Immature natural killer cell (primary cell): Measurements from ENCODE around the gene KCNK1. TPM values are rescaled to one million over a fixed set of nuclear protein-coding genes. Genes with fewer than 3 reads are reported as not detected.
"Not testable (repeated sequence)": the region's sequence is repeated elsewhere in the genome, so short reads cannot be mapped to it uniquely, and the experiment has no call there.

Source experiments
- DNase-seq, 3 donors: peaks; one replicate each; pipeline ENCODE4 v3.0.0; 2022; ENCODE audit warnings: mixed read lengths in 1 of 3
- H3K27ac Mint-ChIP-seq, 6 donors: one replicate each; pipeline ENCODE4 v1.8.0; 2020; ENCODE audit warnings: mixed read lengths in 6 of 6, mild to moderate bottlenecking in 5 of 6, inconsistent platforms in 4 of 6, moderate library complexity in 3 of 6
- H3K27me3 Mint-ChIP-seq, 3 donors: one replicate each; pipeline ENCODE4 v1.8.0; 2020 to 2021; ENCODE audit warnings: low read depth in 3 of 3, mild to moderate bottlenecking in 3 of 3, mixed read lengths in 3 of 3, moderate library complexity in 3 of 3, inconsistent platforms in 1 of 3
- H3K36me3 Mint-ChIP-seq, 3 donors: one replicate each; pipeline ENCODE4 v1.8.0; 2020; ENCODE audit warnings: mixed read lengths in 3 of 3, inconsistent platforms in 2 of 3, mild to moderate bottlenecking in 2 of 3
- H3K4me1 Mint-ChIP-seq, 2 donors: one replicate each; pipeline ENCODE4 v1.8.0; 2020; ENCODE audit warnings: inconsistent platforms in 2 of 2, mild to moderate bottlenecking in 2 of 2, mixed read lengths in 2 of 2, moderate library complexity in 1 of 2
- H3K4me3 Mint-ChIP-seq, 5 donors: one replicate each; pipeline ENCODE4 v1.8.0; 2020; ENCODE audit warnings: mild to moderate bottlenecking in 5 of 5, mixed read lengths in 5 of 5, inconsistent platforms in 3 of 5, moderate library complexity in 3 of 5
- H3K9me3 Mint-ChIP-seq, 6 donors: one replicate each; pipeline ENCODE4 v1.8.0; 2020; ENCODE audit warnings: mild to moderate bottlenecking in 6 of 6, mixed read lengths in 6 of 6, inconsistent platforms in 4 of 6, moderate library complexity in 3 of 6
- polyA plus RNA-seq, 3 donors: library from polyadenylated mRNA; unstranded; fragments of 300-500 nt; fragmentation: Illumina TruSeq; gene quantifications; one replicate each; pipeline ENCODE4 v1.2.3, GENCODE V29; 2021

KCNK1 gene
- polyA plus RNA-seq, 3 donors from 2014 or later: not detected

DNA sequence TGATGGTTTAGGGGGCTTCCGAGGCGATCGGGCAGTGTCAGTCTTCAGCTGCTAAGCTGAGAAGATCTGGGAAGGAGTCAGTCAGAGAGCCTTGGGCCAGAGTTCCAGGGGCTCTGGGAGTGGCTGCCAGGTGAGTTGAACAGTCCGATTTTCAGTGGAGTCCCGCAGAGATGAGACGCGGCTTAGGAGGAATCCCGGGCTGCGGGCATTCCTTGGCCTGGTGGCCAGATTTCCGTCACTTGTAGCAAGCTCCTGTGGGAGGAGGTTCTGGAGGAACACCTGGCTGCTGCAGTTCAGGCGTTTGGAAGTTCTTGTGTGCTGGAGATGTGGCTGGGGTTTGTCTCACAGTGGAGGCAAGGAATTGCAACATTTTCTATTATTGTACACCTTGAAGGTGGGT lies 72.7 kb downstream of the KCNK1 start:
- not testable (repeated sequence) for H3K36me3 Mint-ChIP-seq, H3K27me3 Mint-ChIP-seq, DNase-seq, H3K27ac Mint-ChIP-seq, H3K9me3 Mint-ChIP-seq, H3K4me1 Mint-ChIP-seq, H3K4me3 Mint-ChIP-seq

DNA sequence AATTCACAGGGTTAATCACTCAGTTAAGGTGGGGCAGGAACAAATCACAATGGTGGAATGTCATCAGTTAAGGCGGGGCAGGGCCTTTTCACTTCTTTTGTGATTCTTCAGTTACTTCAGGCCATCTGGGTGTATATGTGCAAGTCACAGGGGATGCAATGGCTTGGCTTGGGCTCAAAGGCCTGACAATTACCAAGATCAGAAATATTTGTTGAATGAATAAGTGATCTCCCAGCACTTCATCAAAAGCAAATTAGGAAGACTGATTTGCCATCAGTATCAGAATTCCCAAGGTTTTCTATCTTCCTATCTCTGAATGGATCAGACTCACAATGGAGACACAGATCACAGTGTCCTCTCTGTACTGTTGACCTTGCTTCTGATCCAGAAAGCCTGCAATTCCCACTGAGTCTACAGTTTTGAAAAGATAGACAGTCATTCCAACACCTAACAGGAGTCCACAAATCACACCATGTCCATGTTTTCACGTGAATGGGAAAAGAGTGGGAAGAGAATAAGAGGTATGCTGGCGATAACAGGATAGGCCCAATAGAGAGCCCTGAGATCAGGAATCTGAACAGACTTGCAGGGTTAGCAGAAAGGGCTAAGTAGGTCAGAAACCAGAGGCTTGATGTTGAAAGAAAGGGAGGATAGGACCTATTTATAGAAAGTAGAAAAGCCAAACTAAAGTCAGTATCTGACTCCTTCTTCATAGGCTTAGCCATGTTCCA lies 75.3 kb downstream of the KCNK1 start:
- DNase-seq: no peak
- H3K27me3 Mint-ChIP-seq: peaks cover 3 to 10% (median 4%) of the 10 kb centered on the region in 3 donors

DNA sequence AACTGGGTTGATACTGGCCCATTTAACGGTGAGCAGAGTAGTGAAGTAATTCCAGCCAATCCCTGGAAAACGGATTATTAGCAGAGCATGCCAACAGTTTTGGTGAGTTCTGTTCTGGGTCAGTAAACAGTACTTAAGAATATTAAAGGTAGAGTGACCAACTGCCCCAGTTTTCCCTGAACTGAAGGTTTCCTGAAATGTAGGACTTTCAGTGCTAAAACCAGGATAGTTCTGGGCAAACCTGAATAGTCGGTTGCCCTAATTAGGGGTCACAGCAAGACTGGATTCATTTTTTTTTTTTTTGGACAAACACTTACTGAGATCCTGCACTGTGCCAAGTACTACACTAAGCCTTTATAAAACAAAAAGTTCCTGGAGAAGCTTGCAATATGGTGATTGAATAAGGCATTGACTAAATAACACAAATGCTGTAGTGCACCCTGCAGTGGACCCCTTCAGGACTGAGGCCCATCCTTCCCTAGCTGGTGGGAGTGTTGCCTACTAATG lies 75.9 kb downstream of the KCNK1 start:
- Mint-ChIP-seq H3K4me1 (no peaks in the 10 kb centered on the region), H3K36me3 (no peaks in the 10 kb centered on the region), H3K9me3 (peaks cover 0 to 3% (median 0%) of the 10 kb centered on the region in 6 donors), H3K4me3 (no peak overlapping the region), H3K27ac (no peak overlapping the region), H3K27me3 (peaks cover 3 to 10% (median 4%) of the 10 kb centered on the region in 3 donors)
- no peak for DNase-seq

More for the DNA sequence above, 75.3 kb downstream of the KCNK1 start:
- Mint-ChIP-seq H3K4me3 (no peak overlapping the region), H3K36me3 (no peaks in the 10 kb centered on the region), H3K9me3 (peaks cover 0 to 3% (median 0%) of the 10 kb centered on the region in 6 donors), H3K27ac (no peak overlapping the region), H3K4me1 (no peaks in the 10 kb centered on the region)

DNA sequence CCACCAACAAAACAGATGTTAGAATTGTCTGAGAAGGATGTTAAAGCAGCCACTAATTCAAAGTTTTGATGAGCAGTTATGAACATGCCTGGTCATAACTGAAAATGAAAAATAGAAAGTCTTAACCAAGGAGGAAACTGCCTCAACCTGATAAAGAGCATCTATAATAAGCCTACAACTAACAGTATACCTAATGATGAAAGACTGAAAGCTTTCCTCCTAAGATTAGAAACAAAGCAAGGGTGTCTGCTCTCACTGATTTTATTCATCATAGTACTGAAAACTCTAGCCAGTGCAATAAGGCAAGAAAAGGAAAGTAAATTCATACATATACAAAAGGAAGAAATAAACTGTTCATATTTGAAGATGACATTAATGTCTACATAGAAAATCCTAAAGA lies 82.0 kb downstream of the KCNK1 start:
- H3K36me3 Mint-ChIP-seq: no peaks in the 10 kb centered on the region
- H3K4me1 Mint-ChIP-seq: no peaks in the 10 kb centered on the region
- H3K27me3 Mint-ChIP-seq: peaks cover 3 to 18% (median 3%) of the 10 kb centered on the region in 3 donors
- H3K4me3 Mint-ChIP-seq: no peak overlapping the region
- H3K9me3 Mint-ChIP-seq: no peaks in the 10 kb centered on the region
- DNase-seq: no peak
- no peak overlapping the region for H3K27ac Mint-ChIP-seq

DNA sequence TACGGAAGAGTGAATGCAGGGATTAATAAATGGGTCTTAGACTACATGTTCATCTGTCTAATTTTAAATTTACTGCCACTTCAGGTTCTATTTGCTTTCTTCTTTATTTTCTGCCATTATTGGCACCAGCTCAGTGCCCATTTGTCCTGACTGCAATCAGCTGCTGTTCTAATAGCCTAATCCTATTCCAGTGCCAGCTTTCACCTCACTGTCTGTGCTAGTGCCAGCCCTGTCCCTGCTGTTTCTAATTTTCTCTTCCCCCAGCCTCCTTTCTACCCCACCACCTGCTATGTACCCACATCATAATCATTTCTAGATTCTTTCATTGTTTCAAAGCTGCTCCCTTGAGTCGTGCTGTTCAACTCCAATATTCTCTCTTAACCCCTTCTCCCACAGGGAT lies 86.4 kb downstream of the KCNK1 start:
- H3K9me3 Mint-ChIP-seq: no peaks in the 10 kb centered on the region
- no peak overlapping the region for H3K4me3 Mint-ChIP-seq
- no peak overlapping the region for H3K27ac Mint-ChIP-seq
- peaks cover 3 to 14% (median 4%) of the 10 kb centered on the region in 3 donors for H3K27me3 Mint-ChIP-seq
- no peaks in the 10 kb centered on the region for H3K36me3 Mint-ChIP-seq
- no peak for DNase-seq
- no peaks in the 10 kb centered on the region for H3K4me1 Mint-ChIP-seq

DNA sequence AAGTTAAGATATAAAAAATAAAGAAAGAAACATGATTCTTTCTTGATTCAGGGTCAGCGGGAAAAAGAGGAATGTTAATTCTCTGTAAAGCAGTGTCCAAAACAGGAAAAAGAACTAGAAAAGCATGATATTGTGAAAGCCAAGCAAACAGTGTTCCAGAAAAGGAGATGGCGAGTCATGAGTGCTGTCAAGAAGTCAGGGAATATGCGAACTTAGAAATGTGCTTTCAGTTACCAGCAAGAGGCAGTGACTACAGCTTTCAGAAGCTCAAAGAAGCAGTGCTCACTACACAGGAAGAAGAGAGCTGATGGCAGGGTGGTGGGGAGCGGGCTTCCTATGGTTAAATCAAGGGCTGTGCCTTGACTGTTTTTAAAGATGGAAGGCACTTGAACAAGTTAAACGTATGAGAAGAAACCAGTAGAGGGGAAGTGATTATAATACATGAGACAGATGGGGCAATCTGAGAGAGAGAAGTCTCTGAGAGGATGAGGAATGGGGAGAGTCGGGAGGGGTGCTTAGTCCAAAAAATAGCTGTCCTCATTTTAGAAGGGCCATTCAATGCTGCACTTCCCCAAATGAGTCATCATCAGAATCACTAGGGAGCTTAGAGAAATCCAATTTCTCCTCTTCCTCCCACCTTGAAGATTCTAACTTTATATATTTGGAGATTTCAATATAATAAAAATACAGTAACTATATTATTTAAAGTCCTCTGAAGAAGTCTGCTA lies 90.4 kb downstream of the KCNK1 start:
- Mint-ChIP-seq H3K4me1 (no peaks in the 10 kb centered on the region), H3K27me3 (peaks cover 0 to 6% (median 4%) of the 10 kb centered on the region in 3 donors), H3K4me3 (no peak overlapping the region), H3K9me3 (peaks cover 0 to 2% (median 0%) of the 10 kb centered on the region in 6 donors), H3K27ac (no peak overlapping the region), H3K36me3 (no peaks in the 10 kb centered on the region)
- DNase-seq: no peak

DNA sequence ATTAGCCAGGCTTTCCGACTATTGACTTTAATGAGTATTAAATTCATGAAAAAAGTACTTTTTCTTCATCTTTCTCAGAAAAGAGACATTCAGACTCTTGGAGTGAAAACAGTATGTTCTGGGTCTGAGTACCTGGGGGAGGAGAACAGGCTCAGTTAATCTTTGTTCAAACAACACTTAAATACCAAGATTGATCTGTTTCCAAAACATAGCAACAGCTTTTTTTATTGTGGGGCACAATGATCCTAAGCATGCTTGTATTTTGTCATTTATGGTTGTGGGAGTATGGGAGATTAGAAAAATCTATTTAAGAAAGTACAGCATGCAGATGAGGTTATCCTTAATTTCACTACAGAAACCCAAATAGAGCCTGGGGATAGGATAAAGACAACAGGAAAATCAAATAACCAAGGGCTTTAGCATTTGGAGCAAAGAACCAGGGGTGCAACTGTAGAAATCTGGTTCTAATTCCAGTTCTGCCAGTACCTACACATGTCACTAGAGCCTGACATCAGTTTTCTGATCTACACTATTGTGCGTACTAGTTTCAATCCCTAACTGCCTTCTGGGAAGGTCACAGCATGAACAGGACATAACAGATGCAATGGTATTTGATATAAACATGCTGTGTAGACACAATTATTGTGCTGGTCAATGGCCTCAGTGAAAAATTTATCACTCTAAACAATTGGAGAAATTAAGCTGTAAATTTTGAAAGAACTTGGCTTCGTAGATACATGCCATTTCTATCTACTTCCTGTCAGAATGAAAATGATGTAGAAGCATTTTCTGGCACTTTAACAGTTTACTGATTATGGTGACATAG lies 91.2 kb downstream of the KCNK1 start:
- DNase-seq: no peak
- H3K27me3 Mint-ChIP-seq: peaks cover 0 to 5% (median 4%) of the 10 kb centered on the region in 3 donors
- peaks cover 0 to 2% (median 0%) of the 10 kb centered on the region in 6 donors for H3K9me3 Mint-ChIP-seq
- H3K4me1 Mint-ChIP-seq: no peaks in the 10 kb centered on the region
- H3K4me3 Mint-ChIP-seq: no peak overlapping the region
- no peak overlapping the region for H3K27ac Mint-ChIP-seq
- H3K36me3 Mint-ChIP-seq: no peaks in the 10 kb centered on the region

DNA sequence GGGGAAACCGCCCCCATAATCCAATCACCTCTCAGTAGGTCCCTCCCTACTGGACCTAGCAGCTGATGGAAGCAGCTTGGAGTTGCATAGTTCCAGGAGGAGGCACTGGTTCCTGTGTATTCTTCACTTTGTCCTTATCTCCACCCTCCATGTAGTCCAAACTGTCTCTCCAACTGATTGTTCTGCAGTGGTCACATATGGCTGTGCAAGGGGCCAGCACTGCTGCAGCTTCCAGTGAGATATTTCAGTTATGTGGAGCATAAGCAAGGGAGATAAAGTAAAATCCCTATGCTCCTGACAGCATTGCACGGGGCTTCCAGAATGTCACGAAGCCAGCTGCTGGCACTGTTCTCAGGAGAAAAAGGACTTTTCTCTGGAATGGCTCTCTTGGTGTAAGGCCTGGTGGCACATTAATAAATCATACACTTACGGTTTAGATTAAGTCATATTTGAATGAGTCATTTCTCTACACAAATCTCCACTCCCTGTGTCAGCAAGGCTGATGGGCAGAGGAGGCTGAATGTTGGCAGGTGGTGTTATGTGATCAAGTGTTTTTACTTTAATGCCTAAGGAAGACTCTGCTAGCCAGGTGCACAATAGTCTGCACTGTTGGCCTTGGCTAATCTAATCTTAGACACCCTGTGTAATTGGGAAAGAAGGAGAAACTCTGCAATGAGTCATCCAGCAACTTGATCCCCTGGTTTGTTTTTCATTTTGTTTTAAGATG lies 93.4 kb downstream of the KCNK1 start:
- Mint-ChIP-seq H3K27ac (no peak overlapping the region), H3K36me3 (no peaks in the 10 kb centered on the region), H3K27me3 (peaks cover 0 to 5% (median 2%) of the 10 kb centered on the region in 3 donors), H3K9me3 (peaks cover 0 to 7% (median 0%) of the 10 kb centered on the region in 6 donors), H3K4me3 (no peak overlapping the region), H3K4me1 (no peaks in the 10 kb centered on the region)
- DNase-seq: no peak

DNA sequence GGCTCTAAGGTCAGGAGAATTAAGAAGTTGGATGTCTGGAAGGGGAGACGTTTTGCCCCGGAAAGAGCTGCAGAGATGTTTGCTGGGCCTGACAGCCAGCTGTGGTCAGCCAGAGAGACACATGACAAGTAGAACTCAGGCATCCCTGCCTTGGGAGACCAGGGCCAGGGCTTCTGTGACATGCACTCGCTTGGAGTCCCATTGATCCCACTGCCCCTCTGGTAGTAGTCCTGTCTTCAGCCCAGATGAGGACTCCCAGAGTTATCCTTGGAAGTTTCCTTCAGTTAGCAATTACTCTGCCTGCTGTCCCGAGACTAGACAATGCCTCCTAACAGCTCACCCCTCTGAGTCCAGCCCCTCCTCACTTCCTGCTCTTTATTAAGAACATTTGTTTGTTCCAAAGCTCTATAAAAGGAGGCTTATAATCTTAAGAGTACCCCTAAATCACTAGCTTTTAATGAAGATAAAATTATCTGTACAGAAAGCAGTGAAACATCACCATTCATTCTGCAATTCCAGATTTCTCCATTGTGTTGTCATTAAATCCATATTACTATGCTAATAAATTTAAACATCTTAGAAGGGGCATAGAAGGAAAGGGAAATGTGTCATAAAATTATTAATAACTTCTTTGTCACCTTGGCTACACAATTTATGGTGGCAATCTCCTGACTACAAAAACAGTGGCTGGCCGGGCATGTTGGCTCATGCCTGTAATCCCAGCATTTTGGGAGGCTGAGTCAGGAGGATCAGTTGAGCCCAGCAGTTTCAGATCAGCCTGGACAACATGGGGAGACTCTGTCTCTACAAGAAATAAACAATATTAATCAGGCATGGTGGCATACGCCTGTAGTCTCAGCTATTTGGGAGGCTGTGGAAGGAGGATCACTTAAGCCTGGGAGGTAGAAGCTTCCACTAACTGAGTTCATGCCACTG lies 94.2 kb downstream of the KCNK1 start:
- H3K4me1 Mint-ChIP-seq: no peaks in the 10 kb centered on the region
- H3K27ac Mint-ChIP-seq: no peak overlapping the region
- H3K4me3 Mint-ChIP-seq: no peak overlapping the region
- DNase-seq: no peak
- peaks cover 0 to 7% (median 0%) of the 10 kb centered on the region in 6 donors for H3K9me3 Mint-ChIP-seq
- H3K27me3 Mint-ChIP-seq: peaks cover 0 to 5% (median 2%) of the 10 kb centered on the region in 3 donors
- H3K36me3 Mint-ChIP-seq: no peaks in the 10 kb centered on the region

DNA sequence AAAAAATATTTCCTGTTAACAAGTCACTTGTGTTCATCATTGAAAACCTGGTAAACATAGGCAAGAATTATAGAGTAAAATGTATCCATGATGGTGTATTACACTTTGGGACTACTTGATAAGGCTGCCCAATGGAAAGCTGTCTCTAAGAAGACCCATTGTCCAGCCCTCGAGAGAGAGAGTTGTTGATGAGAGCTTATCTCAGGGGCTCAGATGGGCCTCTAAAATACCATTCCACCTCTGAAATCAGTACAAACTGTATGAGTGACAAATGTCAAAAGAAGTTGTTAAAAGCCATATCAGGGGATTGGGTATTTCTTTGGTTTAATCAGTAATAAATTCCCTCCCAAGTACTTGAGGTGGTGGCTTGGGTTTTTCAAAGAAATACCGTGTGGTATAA lies 96.1 kb downstream of the KCNK1 start:
- H3K4me3 Mint-ChIP-seq: no peak overlapping the region
- no peak overlapping the region for H3K27ac Mint-ChIP-seq
- peaks cover 0 to 5% (median 2%) of the 10 kb centered on the region in 3 donors for H3K27me3 Mint-ChIP-seq
- DNase-seq: no peak
- no peaks in the 10 kb centered on the region for H3K36me3 Mint-ChIP-seq
- no peaks in the 10 kb centered on the region for H3K4me1 Mint-ChIP-seq
- H3K9me3 Mint-ChIP-seq: peaks cover 0 to 7% (median 0%) of the 10 kb centered on the region in 6 donors

DNA sequence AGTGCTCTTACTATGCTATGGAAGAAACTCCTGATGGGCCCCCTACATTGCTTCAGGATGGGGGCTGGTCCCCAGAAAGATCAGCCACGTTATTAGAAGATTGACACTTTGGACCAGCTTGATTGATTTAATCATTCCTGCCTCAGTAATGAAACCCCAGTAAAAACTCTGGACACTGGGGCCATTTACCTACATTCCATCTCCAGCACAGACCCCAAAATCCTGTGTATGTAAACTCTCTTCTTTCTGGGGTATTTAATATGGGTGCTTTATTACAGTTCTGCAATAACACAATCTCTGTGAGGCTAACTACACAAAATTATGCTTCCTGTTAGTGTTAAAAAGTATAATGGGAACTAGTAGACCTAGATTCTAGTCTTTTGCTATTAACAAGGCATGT lies 96.6 kb downstream of the KCNK1 start:
- no peak for DNase-seq
- H3K4me3 Mint-ChIP-seq: no peak overlapping the region
- H3K27me3 Mint-ChIP-seq: peaks cover 0 to 5% (median 2%) of the 10 kb centered on the region in 3 donors
- H3K9me3 Mint-ChIP-seq: peaks cover 0 to 7% (median 0%) of the 10 kb centered on the region in 6 donors
- no peak overlapping the region for H3K27ac Mint-ChIP-seq
- H3K36me3 Mint-ChIP-seq: no peaks in the 10 kb centered on the region
- no peaks in the 10 kb centered on the region for H3K4me1 Mint-ChIP-seq

DNA sequence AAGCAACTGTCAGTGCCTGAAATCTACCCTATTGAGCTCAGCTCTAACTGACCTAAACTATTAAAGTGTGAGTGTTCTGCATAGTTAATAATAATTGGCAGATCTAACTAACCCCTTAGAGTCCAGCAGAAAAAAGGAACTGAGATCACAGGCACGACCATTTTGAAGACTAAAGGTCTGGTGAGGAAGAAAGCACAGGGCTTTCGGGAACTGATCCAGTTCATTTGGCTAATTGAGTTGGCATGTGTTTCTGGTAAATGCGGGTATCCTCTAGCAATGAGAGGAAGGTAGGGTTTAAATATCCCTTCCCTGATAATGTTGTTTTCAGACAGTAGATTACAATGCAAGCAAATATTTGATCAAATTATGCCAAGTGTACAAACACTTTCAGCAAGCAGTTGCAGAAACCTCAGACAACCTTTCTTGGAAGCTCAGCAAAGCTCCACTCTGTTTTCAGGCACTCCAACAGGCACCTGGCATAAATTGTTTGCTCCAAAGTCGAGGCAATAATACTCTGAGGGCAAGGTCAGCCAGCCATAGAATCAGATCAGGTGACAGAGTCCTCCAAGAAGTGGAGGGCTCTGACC lies 100.8 kb downstream of the KCNK1 start:
- no peak overlapping the region for H3K27ac Mint-ChIP-seq
- DNase-seq: no peak
- peaks cover 0 to 13% (median 0%) of the 10 kb centered on the region in 6 donors for H3K9me3 Mint-ChIP-seq
- no peak overlapping the region for H3K4me3 Mint-ChIP-seq
- H3K27me3 Mint-ChIP-seq: peaks cover 0 to 2% (median 2%) of the 10 kb centered on the region in 3 donors
- H3K36me3 Mint-ChIP-seq: no peaks in the 10 kb centered on the region
- H3K4me1 Mint-ChIP-seq: no peaks in the 10 kb centered on the region
